Inferior parietal cortex (tissue), 1 donor: Measurements from ENCODE around the gene ABTB1.
"Not testable (repeated sequence)": the region's sequence is repeated elsewhere in the genome, so short reads cannot be mapped to it uniquely, and the experiment has no call there.

Source experiments
- DNase-seq: peaks from one replicate; pipeline ENCODE4 v3.0.0-alpha.2; 2016; ENCODE audit errors: extremely low spot score

Gene ABTB1

GRCh38 chr3:127647845-127648204 is 24.9 kb upstream of the ABTB1 start:
- DNase-seq: no peak

- DNase-seq: no peak
Observed at GRCh38 chr3:127650236-127650635, 22.5 kb upstream of the ABTB1 start.

- no peak for DNase-seq
Observed at GRCh38 chr3:127651516-127652172, 21.1 kb upstream of the ABTB1 start.

- peak; percentile 72 for DNase-seq
Observed at GRCh38 chr3:127652246-127652995, 20.3 kb upstream of the ABTB1 start.

- DNase-seq: no peak
Observed at GRCh38 chr3:127654374-127654773, 18.4 kb upstream of the ABTB1 start.

- DNase-seq: not testable (repeated sequence)
Observed at GRCh38 chr3:127654993-127655392, 17.8 kb upstream of the ABTB1 start.

- DNase-seq: no peak
Observed at GRCh38 chr3:127655641-127656040, 17.1 kb upstream of the ABTB1 start.

- DNase-seq: no peak
Observed at GRCh38 chr3:127656906-127657305, 15.8 kb upstream of the ABTB1 start.

- DNase-seq: no peak
Observed at GRCh38 chr3:127658234-127658633, 14.5 kb upstream of the ABTB1 start.

- no peak for DNase-seq
Observed at GRCh38 chr3:127660621-127661251, 12.0 kb upstream of the ABTB1 start.

GRCh38 chr3:127661600-127661999 is 11.2 kb upstream of the ABTB1 start:
- DNase-seq: no peak

- DNase-seq: no peak
Observed at GRCh38 chr3:127662001-127662469, 10.7 kb upstream of the ABTB1 start.

- DNase-seq: no peak
Observed at GRCh38 chr3:127663151-127663550, 9.6 kb upstream of the ABTB1 start.

GRCh38 chr3:127665165-127665564 is 7.6 kb upstream of the ABTB1 start:
- no peak for DNase-seq

- DNase-seq: no peak
Observed at GRCh38 chr3:127665586-127665985, 7.2 kb upstream of the ABTB1 start.

GRCh38 chr3:127666676-127667075 is 6.1 kb upstream of the ABTB1 start:
- DNase-seq: no peak

- DNase-seq: no peak
Observed at GRCh38 chr3:127667119-127667681, 5.6 kb upstream of the ABTB1 start.

GRCh38 chr3:127668906-127669305 is 3.8 kb upstream of the ABTB1 start:
- no peak for DNase-seq

GRCh38 chr3:127669541-127670228 is 3.1 kb upstream of the ABTB1 start:
- no peak for DNase-seq

- no peak for DNase-seq
Observed at GRCh38 chr3:127670229-127670559, 2.6 kb upstream of the ABTB1 start.

GRCh38 chr3:127670761-127671522 is 1.8 kb upstream of the ABTB1 start:
- DNase-seq: no peak
